GM12875 (cell line): ENCODE data around the gene ABCA1.
A peak's percentile ranks its signal among the peaks of the same experiment; 100 is the strongest.

ENCODE experiments used
- H3K4me3 ChIP-seq: one replicate; pipeline ENCODE4 v1.5.1; 2011; ENCODE audit warnings: low read depth, low read length, control low read depth
- TF ChIP-seq, protein P1 (sequence below): IDR thresholded peaks from 2 replicates; pipeline ENCODE4 v1.5.1; 2011; ENCODE audit warnings: low read depth, mild to moderate bottlenecking, control low read depth, inconsistent platforms, low read length, moderate library complexity, borderline replicate concordance; ENCODE audit not compliant: insufficient read depth

ABCA1 gene

DNA sequence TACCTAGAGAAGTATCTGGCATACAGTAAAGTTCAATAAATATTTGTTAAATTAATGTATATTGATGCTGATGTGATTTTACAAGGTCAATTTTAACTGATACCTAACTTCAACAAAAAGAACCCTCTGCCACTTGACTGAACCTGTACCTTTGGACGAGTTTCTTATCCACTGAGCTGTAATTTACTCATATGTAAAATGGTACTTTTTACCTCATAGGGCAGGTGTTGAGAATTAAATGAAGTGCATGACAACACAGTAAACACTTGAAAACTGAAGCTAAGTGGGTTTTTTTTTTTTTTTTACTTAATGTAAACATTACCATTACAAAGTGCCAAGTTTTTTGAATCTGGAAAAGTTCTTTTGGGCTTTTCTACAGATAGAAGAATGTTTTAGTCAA lies 148.6 kb downstream of the ABCA1 start:
- H3K4me3 ChIP-seq = no peak overlapping the region
- TF ChIP-seq, protein P1, sequence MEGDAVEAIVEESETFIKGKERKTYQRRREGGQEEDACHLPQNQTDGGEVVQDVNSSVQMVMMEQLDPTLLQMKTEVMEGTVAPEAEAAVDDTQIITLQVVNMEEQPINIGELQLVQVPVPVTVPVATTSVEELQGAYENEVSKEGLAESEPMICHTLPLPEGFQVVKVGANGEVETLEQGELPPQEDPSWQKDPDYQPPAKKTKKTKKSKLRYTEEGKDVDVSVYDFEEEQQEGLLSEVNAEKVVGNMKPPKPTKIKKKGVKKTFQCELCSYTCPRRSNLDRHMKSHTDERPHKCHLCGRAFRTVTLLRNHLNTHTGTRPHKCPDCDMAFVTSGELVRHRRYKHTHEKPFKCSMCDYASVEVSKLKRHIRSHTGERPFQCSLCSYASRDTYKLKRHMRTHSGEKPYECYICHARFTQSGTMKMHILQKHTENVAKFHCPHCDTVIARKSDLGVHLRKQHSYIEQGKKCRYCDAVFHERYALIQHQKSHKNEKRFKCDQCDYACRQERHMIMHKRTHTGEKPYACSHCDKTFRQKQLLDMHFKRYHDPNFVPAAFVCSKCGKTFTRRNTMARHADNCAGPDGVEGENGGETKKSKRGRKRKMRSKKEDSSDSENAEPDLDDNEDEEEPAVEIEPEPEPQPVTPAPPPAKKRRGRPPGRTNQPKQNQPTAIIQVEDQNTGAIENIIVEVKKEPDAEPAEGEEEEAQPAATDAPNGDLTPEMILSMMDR = no peak

DNA sequence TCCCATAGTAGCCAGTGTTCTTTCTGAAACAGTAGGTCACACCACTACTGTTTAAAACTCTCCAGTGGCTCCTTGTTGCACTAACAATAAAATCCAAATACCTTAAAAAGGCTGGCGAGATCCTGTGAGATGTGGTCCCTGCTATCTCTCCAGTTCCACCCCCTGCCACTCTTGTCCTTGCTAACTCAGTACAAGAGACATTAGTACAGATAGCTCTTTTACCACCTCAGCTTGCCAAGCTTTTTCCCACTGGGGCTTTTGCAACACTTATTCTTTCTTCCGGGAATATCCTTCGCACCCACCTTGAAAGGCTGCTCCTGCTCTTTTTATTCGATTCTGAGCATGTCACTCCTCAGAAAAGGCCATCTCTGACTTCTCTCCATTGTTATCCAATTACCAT lies 149.2 kb downstream of the ABCA1 start:
- TF ChIP-seq, protein P1 = no peak
- no peak overlapping the region for H3K4me3 ChIP-seq

DNA sequence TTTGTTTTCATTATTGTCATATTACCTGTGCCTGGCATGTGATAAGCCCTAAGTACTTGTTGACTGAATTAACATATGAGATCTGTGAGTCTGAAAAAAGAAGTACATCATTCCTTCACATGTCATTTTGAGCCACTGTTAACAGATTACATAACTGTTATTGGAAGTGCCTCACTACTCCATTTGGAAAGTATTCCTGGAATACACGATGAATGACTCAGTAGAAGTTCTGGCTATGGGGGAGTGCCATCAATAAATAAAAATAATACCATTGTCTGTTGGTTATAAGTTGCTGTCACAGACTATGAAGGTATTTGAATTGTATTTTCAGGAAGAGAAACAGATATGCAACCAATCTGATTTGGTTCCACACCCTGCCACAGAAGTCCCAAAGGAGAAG lies 151.2 kb downstream of the ABCA1 start:
- TF ChIP-seq, protein P1 = no peak
- no peak overlapping the region for H3K4me3 ChIP-seq

DNA sequence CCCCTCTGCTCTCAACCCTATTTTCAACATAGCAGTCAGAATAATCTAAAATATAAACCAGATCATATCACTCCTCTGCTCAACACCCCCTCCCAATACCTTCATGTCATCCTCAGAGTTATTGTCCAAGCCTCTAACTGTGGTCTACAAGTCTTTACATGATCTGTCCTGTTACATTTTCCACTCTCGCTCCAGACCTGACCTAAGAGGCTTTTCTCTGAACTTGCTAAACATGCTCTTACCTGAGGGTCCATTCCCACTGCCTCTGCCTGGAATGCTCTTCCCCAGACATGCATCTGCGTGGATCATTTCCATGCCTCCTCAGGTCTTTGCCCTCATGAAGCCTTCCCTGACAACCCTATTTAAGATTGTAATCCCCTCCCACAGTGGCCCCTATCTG lies 152.0 kb downstream of the ABCA1 start:
- no peak overlapping the region for H3K4me3 ChIP-seq
- TF ChIP-seq, protein P1 = no peak

DNA sequence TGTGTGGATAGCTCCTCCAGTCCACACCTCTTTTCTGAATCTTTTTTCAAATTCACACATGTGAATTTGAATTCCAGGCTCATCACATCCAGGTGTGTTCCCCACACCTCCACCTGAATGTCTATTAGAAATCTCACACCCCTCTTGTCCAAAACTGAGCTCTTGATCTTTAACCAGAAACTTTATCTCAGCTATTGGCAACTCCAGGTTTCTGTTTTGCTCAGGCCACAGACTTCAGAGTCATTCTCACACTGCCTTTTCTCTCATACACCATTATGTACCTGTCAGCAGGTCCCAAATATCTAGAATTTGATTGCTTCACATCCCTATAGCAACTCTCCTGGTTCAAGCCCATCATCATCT lies 152.4 kb downstream of the ABCA1 start:
- no peak overlapping the region for H3K4me3 ChIP-seq
- TF ChIP-seq, protein P1 = no peak

DNA sequence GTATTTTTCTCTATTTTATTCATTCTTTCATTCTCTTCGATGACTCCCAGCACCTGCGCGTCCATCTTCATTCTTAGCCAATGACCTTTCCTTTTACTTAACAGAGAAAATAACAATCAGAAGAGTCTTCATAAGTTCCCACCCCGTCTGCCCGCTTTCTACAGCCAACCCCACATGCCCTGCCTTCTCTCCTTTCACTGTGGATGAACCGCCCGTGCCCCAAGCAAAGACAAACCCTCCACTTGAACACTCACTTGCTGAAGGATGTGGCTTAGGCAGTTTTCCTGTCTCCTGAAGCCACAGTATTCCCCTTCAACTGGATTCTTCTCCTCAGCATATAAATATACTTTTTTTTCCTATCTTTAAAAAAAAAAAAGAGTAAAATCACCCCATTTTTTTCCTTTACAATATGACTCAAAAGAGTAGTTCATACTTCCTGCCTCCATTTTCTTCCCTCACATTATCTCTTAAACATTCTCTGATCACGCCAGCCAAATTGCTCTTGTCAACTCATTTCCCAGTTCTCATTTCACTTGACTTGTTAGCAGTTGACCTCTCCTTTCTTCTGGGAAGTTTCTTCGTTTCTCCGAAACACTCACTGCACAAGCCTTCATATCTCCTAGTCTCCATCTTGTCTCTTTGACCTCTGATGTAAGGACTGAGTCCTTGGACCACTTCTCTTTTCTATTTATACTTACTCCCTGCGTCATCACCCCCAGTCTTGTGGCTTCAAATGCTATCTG lies 153.0 kb downstream of the ABCA1 start:
- H3K4me3 ChIP-seq = peak overlapping the region; percentile 48
- TF ChIP-seq, protein P1 = no peak

DNA sequence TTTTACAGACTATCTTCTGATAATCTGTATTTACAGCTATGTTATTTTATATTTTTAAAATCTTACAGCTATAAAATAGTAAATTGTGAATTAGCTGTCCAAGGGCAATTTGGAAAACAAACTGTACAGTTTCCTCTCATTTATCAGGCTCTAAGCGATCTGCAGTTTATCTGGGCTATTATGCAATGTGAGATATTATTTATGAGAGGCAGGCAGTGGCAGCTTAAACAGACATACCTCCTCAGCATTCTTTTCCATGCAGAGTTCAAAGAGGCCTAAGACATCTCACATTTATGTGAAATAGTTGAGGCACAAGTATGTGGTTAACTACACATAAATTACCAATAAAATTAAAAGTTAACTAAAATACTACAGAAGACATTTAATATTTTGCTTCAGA lies 153.8 kb downstream of the ABCA1 start:
- peak overlapping the region; percentile 48 for H3K4me3 ChIP-seq
- TF ChIP-seq, protein P1 = no peak
